ENCODE results near the gene SRRM1.

- TF ChIP-seq, protein P1, sequence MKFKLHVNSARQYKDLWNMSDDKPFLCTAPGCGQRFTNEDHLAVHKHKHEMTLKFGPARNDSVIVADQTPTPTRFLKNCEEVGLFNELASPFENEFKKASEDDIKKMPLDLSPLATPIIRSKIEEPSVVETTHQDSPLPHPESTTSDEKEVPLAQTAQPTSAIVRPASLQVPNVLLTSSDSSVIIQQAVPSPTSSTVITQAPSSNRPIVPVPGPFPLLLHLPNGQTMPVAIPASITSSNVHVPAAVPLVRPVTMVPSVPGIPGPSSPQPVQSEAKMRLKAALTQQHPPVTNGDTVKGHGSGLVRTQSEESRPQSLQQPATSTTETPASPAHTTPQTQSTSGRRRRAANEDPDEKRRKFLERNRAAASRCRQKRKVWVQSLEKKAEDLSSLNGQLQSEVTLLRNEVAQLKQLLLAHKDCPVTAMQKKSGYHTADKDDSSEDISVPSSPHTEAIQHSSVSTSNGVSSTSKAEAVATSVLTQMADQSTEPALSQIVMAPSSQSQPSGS (IDR thresholded peaks at IDR 0.05; ENCODE audit: low read length) = no peak
- TF ChIP-seq TAF1 (IDR thresholded peaks at IDR 0.05; ENCODE audit: low read depth, low read length) (no peak), CTCF (IDR thresholded peaks at IDR 0.05; ENCODE audit: control extremely low read depth in 1 of 3, insufficient read depth in 1 of 3, low read depth in 1 of 3, low read length in 3 of 3) (no peak), YY1 (IDR thresholded peaks at IDR 0.05; ENCODE audit: low read depth, low read length) (no peak), GABPA (IDR thresholded peaks at IDR 0.05; ENCODE audit: borderline replicate concordance, insufficient read depth, low read length) (no peak), JUN (IDR thresholded peaks at IDR 0.05; ENCODE audit: low read depth, low read length) (no peak), SUZ12 (IDR thresholded peaks at IDR 0.05; ENCODE audit: low read length) (no peak), GTF2F1 (IDR thresholded peaks at IDR 0.05; ENCODE audit: borderline replicate concordance, low read depth, low read length) (no peak), EZH2 (IDR thresholded peaks at IDR 0.05; ENCODE audit: low read depth, low read length, severe bottlenecking) (no peak), RFX5 (IDR thresholded peaks at IDR 0.05; ENCODE audit: borderline replicate concordance, low read depth, low read length) (no peak), POLR2A (IDR thresholded peaks at IDR 0.05; ENCODE audit: control extremely low read depth in 1 of 2, low read depth in 2 of 2, low read length in 2 of 2) (no peak)
These were observed 22.0 kb upstream of the SRRM1 start for GRCh38 chr1:24621121-24621520.

All from H1 (cell line).